Activated CD4-positive, alpha-beta T cell treated with anti-CD3 and anti-CD28 coated beads, Interleukin-2, Interleukin-4, amounts not matched to agents 100 ng/mL and 50 ng/mL, durations not matched to agents 16 hours and 8 hours (primary cell): ENCODE data around the gene LRRC58.
"Not testable (repeated sequence)": the region's sequence is repeated elsewhere in the genome, so short reads cannot be mapped to it uniquely, and the experiment has no call there.

Experiments used
- DNase-seq: peaks from one replicate; pipeline ENCODE4 v3.0.0-alpha.2; 2020; ENCODE audit warnings: low spot score

LRRC58 gene

DNA sequence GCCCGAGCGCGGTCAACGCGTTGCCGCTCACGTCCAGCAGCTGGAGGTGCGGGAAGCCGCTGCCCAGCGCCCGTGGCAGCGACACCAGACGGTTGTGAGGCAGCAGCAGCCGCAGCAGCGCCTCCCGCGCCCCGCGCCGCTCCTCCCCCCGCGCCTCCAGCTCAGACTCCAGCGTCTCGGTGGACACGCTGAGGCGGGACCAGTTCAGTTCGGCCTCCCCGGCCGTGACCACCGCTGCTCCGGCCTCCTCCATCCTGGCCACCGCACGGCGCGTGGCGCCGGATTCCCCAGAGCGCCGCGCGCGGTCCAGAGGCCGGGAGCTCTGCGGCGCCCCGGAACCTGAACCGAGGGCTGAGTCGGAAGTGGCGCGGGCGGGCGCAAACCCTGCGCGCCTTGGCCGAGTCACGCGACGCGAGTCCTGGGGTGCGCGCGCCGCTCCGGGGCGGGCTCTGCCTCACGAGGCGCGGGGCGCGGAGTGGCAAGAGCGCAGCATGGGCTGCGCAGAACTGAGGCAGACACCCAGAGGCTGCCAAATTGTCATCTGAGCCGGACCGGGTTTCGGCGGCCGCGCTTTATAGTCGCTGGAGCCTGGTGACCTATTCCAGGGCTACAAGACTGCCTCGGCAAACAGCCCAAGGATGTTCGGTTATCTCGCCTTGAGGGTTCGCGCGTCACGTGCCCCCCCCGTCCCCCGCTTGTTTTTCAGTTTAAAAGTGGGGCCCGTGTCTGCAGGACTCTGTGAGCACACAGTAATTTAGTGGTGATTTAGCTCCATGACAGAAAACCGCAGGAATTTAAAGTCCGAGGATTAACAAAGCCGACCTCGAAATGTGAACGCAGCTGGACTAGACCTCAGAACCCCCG lies at the start of gene LRRC58:
Gene LRRC58, minus strand, starts transcription at position 364 of the 864 bp plus-strand sequence. Its CDS starts 111 bp downstream, at position 253.
- peak; percentile 88 for DNase-seq

DNA sequence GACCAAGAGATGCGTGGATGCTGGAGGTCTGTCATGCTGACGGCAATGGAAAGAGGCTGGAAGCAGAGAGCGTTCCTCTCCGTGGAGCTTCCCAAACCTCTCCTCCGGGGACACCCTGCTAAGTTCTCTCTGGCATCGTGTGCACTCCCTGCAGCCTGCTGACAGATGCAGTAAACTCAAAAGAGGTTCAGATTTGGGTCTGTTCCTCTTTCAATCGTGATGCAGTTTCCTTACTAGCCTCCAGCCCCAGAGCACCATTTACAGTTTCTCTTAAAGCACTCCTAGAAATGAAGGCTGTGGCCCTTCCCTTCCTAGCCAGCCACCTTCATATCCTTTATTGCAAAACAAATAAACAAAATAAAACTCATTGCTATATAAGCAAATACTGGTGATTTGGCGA lies 47.3 kb upstream of the LRRC58 start:
- no peak for DNase-seq

DNA sequence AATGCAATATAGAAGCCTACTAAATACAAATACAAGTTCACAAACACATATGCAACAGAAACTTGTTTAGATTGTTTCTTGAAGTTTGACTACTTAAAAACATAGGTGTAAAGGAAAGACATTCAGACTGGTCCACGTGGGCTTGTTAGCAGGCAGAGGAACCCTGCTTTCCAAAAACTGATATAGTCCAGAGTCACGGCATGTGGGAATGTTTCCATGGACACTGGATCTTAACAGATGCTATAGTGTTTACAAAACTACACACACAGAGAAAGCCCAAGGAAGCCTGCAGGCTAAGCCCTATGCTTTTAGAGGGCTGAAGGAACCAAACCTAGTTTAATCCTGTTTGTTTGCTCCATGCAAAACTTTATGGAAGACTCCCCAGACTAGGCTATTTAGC lies 45.2 kb upstream of the LRRC58 start:
- no peak for DNase-seq

DNA sequence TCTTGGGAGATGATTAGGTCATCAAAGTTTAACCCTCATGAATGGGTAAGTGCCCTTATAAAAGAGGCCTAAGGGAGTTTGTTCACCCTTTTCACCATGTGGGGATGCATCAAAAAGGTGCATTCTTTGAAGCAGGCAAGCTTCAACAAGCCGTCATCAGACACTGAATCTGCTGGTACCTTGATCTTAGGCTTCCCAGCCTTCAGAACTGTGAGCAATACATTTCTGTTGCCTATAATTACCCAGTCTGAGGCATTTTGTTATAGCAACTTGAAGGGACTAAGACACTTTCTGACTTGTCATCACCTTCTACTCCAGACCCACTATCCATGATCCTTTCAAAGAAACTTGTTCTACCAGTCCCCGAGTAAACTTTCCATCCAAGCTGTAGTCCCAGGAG lies 44.6 kb upstream of the LRRC58 start:
- no peak for DNase-seq

DNA sequence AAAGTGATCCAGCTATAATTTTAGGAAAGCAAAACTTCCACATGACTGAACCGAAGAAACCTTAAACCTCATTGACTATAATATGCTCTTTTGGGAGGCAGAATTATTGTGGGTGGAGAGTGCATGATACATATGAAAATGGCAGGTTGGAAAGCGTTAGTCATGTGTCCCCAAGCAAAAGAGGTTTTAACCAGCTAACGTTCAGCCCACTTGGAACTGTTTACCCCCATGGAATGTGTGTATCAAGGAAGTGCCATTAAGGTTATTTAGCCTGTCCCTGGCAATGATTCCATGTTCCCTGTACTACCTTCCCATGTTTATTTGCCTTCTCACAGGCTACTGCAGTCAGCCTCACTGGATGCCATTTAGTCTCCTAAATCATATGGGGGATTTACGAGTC lies 44.1 kb upstream of the LRRC58 start:
- no peak for DNase-seq

DNA sequence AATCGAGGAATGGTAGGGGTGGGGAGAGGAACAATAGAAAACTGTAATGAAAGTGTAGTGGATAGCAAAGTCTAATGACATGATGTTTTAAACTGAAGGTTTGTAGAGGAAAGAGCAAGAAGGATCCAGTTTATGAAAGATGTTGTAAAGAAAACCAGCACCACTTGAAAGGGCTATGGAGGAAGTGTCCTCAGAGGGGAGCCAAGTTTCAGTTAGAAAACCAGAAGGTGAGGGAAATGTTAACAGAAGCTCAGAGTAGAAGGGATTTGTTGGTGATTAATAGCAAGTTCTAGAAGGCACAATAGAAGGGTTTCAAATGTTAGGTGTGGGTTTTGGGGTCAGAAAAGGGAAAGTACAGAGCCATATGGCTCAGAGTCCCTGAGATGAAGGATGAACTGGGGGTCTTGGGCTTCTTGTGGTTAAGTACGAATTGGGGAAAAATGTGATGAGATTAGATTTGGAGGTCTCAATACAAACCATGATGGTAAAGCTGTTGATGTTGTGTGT lies 33.8 kb upstream of the LRRC58 start:
- no peak for DNase-seq

DNA sequence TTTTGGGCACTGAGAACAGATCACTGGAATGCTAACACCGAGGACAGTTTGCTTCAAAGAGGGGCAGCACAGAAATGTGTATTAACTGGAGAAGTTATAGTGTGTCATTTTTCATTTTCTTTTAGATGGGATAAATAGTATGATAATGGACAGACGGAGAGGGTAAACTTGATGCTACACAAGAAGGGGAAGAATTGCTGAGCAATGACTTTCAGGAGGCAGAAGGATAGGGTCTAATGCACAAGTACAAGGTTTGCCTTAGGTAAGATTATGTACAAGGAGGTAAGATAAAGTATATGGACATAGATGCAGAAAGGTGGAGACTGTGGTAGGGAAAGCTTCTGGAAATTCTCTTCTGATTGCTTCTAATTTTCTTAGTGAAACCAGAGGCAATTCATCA lies 32.3 kb upstream of the LRRC58 start:
- DNase-seq: no peak

DNA sequence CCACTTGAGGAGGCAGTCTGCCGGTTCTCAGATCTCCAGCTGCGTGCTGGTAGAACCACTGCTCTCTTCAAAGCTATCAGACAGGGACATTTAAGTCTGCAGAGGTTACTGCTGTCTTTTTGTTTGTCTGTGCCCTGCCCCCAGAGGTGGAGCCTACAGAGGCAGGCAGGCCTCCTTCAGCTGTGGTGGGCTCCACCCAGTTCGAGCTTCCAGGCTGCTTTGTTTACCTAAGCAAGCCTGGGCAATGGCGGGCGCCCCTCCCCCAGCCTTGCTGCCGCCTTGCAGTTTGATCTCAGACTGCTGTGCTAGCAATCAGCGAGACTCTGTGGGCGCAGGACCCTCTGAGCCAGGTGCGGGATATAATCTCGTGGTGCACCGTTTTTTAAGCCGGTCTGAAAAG lies 28.8 kb upstream of the LRRC58 start:
- DNase-seq: not testable (repeated sequence)

DNA sequence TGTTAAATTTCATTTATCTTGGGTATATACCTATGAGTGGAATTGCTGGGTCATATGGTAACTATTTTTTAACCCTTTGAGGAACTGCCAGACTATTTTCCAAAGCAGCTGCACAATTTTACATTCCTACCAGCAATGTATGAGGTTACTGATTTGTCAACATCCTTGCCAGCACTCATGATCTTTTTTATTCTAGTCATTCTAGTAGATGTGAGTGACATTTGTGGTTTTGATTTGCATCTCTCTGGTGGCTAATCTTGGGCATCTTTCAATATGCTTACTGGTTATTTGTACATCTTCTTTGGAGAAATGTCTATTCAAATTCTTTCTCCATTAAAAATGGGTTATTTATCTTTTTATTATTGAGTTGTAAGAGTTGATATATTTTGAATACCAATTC lies 21.3 kb upstream of the LRRC58 start:
- peak; percentile 32 for DNase-seq

DNA sequence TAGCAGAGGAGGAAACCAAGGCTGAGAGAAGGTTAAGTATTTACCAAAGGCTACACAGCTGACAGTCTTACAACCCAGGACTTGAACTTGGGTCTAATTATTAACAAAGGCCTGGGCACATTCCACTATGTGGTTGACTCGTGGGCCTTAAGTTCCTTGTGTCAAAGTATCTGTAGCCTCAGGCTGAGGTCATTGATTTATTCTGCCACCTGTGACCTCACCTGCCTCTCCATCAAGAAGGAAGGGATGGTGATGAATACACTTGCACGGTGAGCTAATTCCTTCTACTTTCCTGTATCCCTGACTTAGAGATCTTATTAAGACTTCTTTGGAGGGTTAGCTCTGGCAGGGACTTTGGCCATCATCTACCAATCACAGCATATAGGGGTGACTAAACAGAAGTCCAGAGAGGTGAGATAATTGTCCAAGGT lies 19.9 kb upstream of the LRRC58 start:
- DNase-seq: no peak

DNA sequence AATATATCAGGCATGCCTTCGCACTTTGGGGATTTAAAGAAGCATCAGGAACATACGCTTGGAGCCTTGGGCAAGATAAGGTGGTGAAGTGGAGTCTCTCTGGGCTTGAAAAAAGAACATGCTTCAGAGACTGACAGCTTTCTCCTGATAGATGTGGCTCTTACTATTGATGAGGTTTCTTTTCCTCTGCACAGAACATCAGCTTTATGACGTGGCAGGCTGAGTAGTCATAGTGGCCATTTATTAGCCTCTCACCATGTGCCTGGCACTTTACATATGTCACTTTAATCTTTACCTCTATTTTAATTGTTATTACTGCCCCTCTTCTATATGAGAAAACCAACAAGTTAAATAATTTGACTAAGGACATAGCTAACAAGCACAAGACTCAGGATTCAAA lies 19.0 kb upstream of the LRRC58 start:
- DNase-seq: no peak

DNA sequence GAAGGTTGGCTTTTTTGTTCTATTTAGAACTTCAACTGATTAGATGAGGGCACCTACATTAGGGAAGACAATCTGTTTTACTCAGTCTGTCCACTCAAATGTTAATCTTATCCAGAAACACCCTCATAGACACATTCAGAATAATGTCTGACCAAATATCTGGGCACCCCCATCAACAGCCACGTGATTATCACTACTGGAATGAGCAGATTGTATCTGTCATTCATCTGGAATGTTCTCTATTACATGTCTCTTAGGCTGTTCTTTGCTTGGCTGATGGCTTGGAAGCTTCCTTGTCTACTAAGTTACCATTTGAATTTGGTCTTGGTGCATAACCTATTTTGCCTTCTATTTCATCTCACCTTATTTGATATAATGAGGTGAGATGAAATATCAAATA lies 15.7 kb upstream of the LRRC58 start:
- DNase-seq: no peak

DNA sequence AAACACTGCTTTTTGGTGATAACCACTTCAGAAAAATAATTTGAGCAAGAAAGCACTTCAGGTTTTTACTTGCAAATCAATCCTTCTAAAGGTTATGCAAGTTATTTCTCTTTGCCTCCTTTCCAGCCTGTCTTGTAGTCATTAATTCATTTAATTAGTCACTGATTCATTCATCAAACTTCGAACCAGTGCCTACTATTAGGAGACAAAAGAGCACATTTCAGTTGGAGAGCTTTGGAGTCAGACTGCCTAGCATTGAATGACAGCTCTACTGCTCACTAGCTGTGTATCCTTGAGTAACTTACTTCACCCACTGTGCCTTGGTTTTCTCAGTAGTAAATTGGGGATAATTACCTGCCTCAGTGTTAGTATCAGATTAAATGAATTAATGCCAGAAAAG lies 14.9 kb upstream of the LRRC58 start:
- DNase-seq: no peak

DNA sequence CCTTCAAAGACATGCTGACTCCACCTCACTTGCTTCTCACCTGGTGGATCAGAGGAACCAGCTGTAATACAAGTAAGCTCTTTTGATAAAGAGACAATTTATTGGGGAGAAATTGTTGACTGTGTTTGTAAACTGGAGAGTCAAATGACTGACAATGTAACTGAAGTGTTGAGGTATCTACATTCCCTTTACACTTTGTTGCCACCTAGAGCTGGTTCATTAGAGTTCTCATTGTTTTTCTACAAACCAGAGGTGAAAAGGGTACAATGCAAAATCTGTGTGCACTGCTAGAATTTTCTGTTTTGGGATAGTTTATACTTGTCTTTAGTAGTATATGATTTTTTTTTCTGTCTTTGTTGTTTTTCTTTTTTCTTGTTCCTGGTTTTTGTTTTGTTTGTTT lies 8.7 kb upstream of the LRRC58 start:
- no peak for DNase-seq

DNA sequence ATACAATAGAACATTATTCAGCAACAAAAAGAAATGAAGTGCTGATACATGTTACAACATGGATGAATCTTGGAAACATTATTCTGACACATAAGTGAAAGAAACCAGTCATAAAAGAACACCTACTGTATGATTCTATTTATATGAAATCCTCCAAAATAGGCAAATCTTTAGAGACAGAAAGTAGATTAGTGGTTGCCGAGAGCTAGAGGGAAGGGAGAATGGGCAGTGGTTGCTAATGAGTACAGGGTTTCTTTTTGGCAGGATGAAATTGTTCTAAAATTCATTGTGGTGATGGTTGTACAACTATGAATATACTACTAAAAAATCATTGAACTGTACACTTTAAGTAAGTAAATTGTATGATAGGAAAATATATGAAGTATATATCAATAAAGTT lies 6.3 kb upstream of the LRRC58 start:
- no peak for DNase-seq

DNA sequence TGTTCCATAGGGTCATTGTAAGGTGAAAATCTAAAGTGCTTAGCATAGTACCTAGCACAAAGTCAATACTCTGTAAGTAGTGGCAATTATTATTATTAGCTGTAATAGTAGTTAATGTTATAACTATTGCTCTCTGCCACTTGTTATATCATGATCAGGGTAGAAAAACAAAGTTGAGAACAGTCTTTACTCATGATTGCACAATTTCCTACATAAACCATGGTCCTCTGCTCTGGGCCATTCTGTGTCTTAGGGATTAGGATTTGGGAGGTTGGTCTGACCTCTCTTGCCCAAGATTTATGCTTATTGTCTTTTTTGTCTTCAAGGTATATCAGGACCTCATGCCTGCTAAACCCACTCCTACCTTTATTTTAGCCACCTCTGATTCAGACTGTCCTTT lies 4.3 kb upstream of the LRRC58 start:
- DNase-seq: no peak

DNA sequence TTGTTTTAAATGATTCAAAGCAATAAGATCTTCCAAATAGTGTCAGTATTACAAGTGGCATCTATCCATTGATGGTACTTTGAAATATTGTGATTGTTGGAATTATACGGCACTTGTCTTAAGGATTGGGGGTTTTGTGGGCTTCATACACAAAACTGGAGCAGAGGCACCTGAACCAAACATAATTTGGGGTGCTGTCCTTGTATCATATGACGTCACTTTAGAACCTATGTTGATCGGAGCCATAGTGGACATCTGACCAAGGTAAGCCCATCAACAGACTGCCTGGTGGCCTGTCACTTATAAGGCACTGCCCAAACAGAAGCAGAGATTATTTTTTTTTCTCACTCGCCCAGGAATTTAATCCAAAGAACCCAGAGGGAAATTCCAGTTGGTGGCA lies 2.9 kb upstream of the LRRC58 start:
- no peak for DNase-seq

DNA sequence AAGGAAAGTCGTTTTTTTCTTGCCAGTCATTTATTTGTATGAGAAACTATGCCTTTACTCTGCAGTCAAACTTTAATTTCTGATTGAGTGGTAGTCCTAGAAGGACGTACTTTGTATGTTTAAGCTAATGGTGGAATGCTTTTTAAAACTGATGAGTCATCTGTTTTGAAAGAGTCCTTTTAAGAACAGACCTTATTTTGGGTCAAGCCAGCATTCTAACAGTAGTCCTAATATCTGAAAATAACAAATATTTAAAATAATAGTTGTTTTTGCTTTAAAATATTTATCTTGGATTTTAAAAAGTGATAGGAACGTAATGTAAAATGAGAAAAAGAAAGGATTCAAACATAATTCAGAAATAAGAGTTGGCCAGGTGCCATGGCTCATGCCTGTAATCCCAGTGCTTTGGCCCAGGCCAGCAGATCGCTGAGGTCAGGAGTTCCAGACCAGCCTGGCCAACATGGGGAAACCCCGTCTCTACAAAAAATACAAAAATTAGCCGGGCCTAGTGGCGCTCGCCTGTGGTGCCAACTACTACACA lies 1.3 kb upstream of the LRRC58 start:
- no peak for DNase-seq

DNA sequence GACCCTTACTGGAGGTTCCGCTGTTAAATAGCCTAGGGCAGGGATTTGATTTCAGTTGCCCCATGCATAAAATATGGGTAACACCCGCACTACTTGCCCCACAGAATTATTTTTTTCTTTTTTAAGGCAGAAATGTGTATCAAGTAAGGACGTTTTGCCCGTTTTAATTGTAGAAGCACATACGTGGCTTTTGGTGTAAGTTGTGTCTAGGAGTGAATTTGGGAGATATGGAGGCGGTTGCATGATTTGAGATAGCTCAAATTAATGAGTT lies 636 bp upstream of the LRRC58 start:
- no peak for DNase-seq

DNA sequence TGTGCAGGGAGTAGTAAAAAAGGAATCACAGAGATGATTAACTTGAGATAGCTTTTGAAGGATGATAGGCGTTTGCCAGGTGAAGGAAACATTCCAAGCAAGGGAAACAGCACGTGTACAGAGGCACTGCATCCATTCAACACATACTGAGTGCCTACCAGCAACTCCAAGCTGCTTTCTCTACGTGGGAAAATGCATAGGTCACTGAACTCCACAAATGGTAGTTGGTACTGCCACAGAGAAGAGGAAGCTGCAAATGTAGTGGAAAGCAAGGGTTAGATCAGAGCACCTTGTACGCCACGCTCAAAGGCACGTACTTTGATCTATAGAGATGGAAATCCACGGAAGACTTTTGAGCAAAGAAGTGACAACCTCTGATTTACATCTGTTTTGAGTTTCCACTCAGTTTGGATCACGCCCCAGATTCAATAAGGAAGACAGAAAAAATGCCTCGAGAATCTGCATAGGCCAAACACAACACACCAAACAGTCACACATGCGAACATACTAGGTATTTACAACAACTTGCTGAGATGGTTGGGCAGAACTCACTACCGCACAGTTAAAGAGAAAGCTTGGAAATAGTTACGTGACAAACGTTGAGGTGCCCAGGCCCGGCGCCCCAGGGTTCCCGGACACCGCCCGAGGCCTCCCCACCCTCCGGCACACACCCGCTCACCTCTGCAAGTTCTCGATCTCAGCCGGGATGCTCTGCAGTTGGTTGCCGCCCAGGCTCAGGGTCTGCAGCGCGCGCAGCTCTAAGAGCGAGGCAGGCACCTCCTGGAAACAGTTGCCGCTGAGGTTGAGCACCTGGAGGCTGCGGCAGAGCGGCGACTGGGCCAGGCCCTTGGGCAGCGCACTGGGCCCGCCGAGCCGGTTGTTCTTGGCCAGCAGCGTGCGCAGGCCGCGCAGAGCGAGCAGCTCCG lies 826 bp downstream of the LRRC58 start:
- DNase-seq: peak; percentile 57

DNA sequence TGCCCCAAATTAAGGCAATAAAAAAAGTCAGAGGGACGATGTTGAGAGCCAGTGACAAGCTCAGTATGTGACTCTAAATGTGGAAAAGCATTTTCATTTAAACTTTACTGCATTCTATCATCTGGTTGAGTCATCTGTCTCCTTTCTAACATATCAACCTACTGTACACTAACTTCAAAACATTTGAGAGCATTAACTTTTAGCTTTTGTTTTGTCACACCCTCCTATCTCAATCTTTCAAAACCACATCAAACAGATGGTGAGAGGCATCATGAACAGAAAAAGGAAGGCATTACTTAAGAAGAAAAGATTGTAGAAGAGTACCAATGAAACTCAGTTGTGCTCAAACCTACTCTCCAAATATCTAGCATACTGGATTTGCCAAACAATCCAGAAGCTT lies 4.8 kb downstream of the LRRC58 start:
- DNase-seq: peak; percentile 78

DNA sequence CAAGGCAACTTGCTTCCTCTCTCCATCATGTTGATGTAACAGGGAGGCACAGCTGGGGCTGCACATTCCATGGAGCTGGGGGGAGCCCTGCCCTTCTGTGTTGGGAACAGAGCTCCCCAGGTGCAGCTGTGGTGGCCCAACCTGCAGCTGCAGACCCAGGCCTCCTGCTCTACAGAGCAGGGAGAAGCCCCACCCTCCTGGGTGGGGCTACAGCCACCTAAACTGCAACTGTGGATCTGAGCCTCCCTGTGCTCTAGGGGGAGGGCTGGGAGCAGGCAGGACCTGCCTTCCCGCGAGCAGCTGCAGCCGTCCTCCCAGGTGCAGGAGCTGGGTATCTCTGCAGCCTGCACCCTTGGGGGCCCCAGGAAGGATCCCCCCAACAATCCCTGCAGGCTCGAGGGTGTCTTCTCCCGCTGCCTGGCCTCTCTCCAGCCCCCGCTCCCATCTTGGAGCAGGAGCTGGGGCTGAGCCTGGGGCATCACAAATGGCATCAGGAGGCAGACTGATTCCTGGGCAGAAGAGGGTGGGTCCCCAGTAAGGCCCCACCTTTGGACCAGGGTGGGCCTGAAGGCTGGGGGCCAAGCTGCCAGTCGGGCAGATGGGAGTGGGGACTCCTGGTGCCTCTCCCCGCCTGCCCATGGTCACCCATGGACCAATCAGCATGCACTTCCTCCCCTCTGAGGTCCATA lies 7.4 kb downstream of the LRRC58 start:
- no peak for DNase-seq
